H1 (cell line): ENCODE results near the gene CDYL2. TPM values are rescaled to one million over a fixed set of nuclear protein-coding genes. Genes with fewer than 3 reads are reported as not detected.

Source experiments
- CTCF ChIP-seq, 3 experiments: IDR thresholded peaks; 1 replicate in 2 of 3; 2 replicates in 1 of 3; pipeline versions ENCODE4 v1.5.1 to v1.6.1; 2011; ENCODE audit warnings: low read length in 3 of 3, mild to moderate bottlenecking in 3 of 3, inconsistent platforms in 2 of 3, low read depth in 1 of 3, moderate library complexity in 1 of 3; ENCODE audit not compliant: insufficient read depth in 1 of 3; ENCODE audit errors: control extremely low read depth in 1 of 3
- EGR1 ChIP-seq: IDR thresholded peaks from 2 replicates; pipeline ENCODE4 v1.6.1; 2011; ENCODE audit warnings: low read depth, low read length, borderline replicate concordance
- polyA plus RNA-seq, 7 experiments: library from polyadenylated mRNA; depleted of rRNA in 3 of 7; stranded (reverse) in 5 of 7; unstranded in 2 of 7; fragments of >200 nt in 5 of 7; fragments of 200-250 nt in 2 of 7; gene quantifications; 1 replicate in 5 of 7; 2 replicates in 1 of 7; 4 replicates in 1 of 7; pipeline versions ENCODE4 v1.2.1 to v1.2.3, GENCODE V29; 2011 to 2013; ENCODE audit warnings: missing spikeins in 2 of 7, mixed read lengths in 2 of 7
- total RNA-seq: library from RNA; stranded (reverse); fragmentation: NEBNext Ultra II Directional; extraction: Animal tissue kit (Norgen Biotek cat#: 25700); gene quantifications from 2 replicates; pipeline ENCODE4 v1.2.1, GENCODE V29; 2021

The CDYL2 gene
- total and polyA plus RNA-seq, 2 of the 8 experiments (the other 6 are each of a cell fraction or from before 2014, with no cell fraction given): 0.33 to 5.3 TPM

GRCh38 chr16:80710918-80711317 is 93.5 kb downstream of the CDYL2 start (continued):
- no peak for TF ChIP-seq CTCF (IDR thresholded peaks at IDR 0.05; ENCODE audit: control extremely low read depth in 1 of 3, insufficient read depth in 1 of 3, low read depth in 1 of 3, low read length in 3 of 3)
- TF ChIP-seq EGR1: no peak
